SK-N-SH (cell line): ENCODE measurements around the gene ZNF280D.

Experiments
- CTCF ChIP-seq: fragments of 200-600 bp; sonication (generic); IDR thresholded peaks from 2 replicates; pipeline ENCODE4 v1.6.1; 2017; ENCODE audit warnings: antibody characterized with exemption, mild to moderate bottlenecking, moderate library complexity
- EP300 ChIP-seq, 2 experiments: IDR thresholded peaks; 2 replicates each; pipeline versions ENCODE4 v1.4.0 to v1.6.1; 2012; ENCODE audit warnings: borderline replicate concordance in 1 of 2, low read depth in 1 of 2, low read length in 1 of 2
- EZH2phosphoT487 ChIP-seq: fragments of 200-600 bp; sonication (generic); IDR thresholded peaks from 2 replicates; pipeline ENCODE4 v1.6.1; 2017; ENCODE audit warnings: low read depth, mixed run types, mild to moderate bottlenecking, antibody characterized with exemption, moderate library complexity, borderline replicate concordance
- GABPA ChIP-seq: IDR thresholded peaks from 2 replicates; pipeline ENCODE4 v1.4.0; 2012; ENCODE audit warnings: low read depth, mild to moderate bottlenecking
- MXI1 ChIP-seq: IDR thresholded peaks from 2 replicates; pipeline ENCODE4 v1.6.1; 2012; ENCODE audit warnings: mild to moderate bottlenecking, low read depth, low read length, improper control_type of control experiment
- NFIC ChIP-seq: IDR thresholded peaks from 2 replicates; pipeline ENCODE4 v1.4.0; 2012; ENCODE audit warnings: borderline replicate concordance
- NRF1 ChIP-seq: IDR thresholded peaks from 2 replicates; pipeline ENCODE4 v1.6.1; 2012; ENCODE audit warnings: low read depth, mild to moderate bottlenecking, low read length
- POLR2AphosphoS5 ChIP-seq: IDR thresholded peaks from 2 replicates; pipeline ENCODE4 v1.6.1; 2012; ENCODE audit warnings: low read depth, low read length
- RFX5 ChIP-seq: IDR thresholded peaks from 2 replicates; pipeline ENCODE4 v1.6.1; 2012; ENCODE audit warnings: mild to moderate bottlenecking, improper control_type of control experiment, low read length
- RXRA ChIP-seq: IDR thresholded peaks from 2 replicates; pipeline ENCODE4 v1.4.0; 2012; ENCODE audit warnings: low read depth, mild to moderate bottlenecking, borderline replicate concordance
- SIN3A ChIP-seq: IDR thresholded peaks from 2 replicates; pipeline ENCODE4 v1.6.1; 2012; ENCODE audit warnings: low read depth, mild to moderate bottlenecking, low read length, moderate library complexity, borderline replicate concordance
- TEAD4 ChIP-seq: IDR thresholded peaks from 2 replicates; pipeline ENCODE4 v1.4.0; 2012; ENCODE audit warnings: mild to moderate bottlenecking, borderline replicate concordance; ENCODE audit not compliant: insufficient read depth
- USF2 ChIP-seq: fragments of 150-350 bp; IDR thresholded peaks from 2 replicates; pipeline ENCODE4 v1.6.1; 2017; ENCODE audit warnings: antibody characterized with exemption, low read length, low read depth, borderline replicate concordance
- YY1 ChIP-seq: IDR thresholded peaks from 2 replicates; pipeline ENCODE4 v1.4.0; 2012; ENCODE audit warnings: low read depth, mild to moderate bottlenecking

- TF ChIP-seq CTCF, result no peak
- no peak for TF ChIP-seq RFX5
- no peak for TF ChIP-seq NFIC
- no peak for TF ChIP-seq TEAD4
- no peak for TF ChIP-seq POLR2AphosphoS5
- TF ChIP-seq MXI1, result no peak
- no peak for TF ChIP-seq RXRA
- TF ChIP-seq YY1, result no peak
- TF ChIP-seq EP300 (IDR thresholded peaks at IDR 0.05; ENCODE audit: borderline replicate concordance in 1 of 2, low read depth in 1 of 2, low read length in 1 of 2), result no peak
- TF ChIP-seq NRF1, result no peak
- no peak for TF ChIP-seq USF2
- no peak for TF ChIP-seq EZH2phosphoT487
- no peak for TF ChIP-seq GABPA
- no peak for TF ChIP-seq SIN3A
These were observed 92.8 kb downstream of the ZNF280D start for GRCh38 chr15:56640549-56640948.
